HG02840 (cell line): ENCODE results near the gene MROH2A.

Experiments used
- ATAC-seq: cut with Tn5 transposase; IDR thresholded peaks from one replicate; pipeline ENCODE4 v1.9.1; 2021; ENCODE audit warnings: mild to moderate bottlenecking, moderate library complexity, moderate number of reproducible peaks; ENCODE audit not compliant: unreplicated experiment, low FRiP score

MROH2A gene

DNA sequence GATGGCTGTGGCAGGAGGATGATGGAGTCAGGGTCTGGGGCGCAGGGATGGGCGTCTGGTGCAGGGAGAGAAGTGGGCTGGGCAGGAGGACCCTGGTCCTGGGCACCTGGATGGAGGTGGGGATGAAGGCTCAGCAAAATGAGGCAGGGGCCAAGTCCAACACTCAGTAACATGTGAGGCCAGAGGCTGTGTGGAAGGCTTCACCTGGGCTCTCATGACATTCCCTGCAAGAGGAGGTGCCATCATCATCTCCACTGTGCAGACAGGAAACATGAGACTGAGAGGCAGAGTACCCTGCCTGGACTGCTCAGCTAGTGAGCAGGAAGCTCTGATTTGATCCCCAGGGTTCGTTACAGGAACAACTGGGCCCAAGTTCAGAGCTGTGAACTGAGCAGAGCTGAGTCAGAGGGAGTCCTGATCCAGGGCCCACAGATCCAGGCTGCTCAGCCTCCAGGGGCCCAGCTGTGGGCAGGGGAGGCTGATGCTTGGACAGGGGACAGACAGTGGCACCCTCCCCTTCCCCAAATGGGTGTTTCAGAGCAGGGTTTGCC lies 39.3 kb downstream of the MROH2A start:
- ATAC-seq: no peak

GRCh38 chr2:233817995-233818638 lies 40.0 kb downstream of the MROH2A start:
- no peak for ATAC-seq

- no peak for ATAC-seq
These were observed 40.8 kb downstream of the MROH2A start for GRCh38 chr2:233818639-233819621.

DNA sequence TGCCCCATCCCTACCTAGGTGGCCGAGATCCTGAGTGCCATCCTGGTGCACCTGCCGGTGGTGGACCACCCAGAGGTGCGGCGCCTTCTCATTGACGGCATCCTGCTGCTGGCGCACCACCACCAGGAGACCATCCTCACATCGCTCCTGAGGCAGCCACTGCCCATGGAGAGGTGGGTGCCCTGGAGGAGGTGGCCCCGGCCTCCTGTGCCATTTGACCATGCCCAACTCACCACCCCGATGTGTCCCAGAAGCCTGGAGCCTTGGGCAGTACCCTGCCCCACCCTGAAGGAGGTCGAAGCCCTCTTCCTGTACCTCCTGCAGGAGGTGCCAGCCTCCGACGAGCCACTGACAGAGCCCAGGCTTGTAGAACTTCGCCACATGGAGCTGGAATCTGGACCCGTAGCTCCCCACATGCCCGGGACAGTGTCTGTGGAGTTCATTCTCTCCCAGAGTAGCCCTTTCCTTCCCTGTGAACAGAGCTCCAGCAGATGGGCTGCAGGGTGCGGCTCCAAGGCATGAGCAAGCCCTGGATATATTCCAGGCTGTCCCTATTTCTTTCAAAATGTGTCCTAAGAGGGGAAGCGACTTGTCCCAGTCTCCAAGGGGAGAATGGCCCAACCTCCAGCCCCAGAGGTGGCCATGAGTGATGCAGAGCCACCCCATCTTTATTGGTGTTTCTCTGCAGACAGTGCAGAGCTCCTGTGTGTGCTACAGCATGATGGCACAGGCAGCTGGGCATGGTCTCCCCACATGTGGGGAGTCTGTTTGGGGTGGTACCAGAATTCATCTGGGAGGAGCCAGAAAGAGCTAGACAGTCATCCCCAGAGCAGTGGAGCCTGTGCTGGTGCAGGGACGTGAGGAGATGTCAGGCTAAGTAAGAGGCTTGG lies 42.0 kb downstream of the MROH2A start:
- ATAC-seq: no peak

DNA sequence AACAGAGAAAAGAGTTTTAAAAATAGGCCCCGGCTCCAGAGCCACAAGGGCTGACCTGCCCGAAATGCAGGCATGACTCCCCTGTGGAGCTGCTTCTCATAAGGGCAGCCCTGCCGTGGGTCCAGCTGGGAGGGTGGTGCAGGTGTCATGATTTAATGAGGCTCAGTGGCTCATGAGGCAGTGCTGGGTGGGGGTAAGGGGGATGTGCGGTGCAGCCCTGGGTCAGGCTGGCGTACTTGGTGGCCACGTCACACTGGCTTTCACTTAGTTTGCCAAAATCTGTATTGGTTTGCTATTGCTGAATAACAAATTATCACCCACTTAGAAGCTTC lies 42.6 kb downstream of the MROH2A start:
- no peak for ATAC-seq

- no peak for ATAC-seq
These were observed 43.1 kb downstream of the MROH2A start for GRCh38 chr2:233821196-233821595.

GRCh38 chr2:233821709-233822100 lies 43.6 kb downstream of the MROH2A start:
- ATAC-seq: no peak

DNA sequence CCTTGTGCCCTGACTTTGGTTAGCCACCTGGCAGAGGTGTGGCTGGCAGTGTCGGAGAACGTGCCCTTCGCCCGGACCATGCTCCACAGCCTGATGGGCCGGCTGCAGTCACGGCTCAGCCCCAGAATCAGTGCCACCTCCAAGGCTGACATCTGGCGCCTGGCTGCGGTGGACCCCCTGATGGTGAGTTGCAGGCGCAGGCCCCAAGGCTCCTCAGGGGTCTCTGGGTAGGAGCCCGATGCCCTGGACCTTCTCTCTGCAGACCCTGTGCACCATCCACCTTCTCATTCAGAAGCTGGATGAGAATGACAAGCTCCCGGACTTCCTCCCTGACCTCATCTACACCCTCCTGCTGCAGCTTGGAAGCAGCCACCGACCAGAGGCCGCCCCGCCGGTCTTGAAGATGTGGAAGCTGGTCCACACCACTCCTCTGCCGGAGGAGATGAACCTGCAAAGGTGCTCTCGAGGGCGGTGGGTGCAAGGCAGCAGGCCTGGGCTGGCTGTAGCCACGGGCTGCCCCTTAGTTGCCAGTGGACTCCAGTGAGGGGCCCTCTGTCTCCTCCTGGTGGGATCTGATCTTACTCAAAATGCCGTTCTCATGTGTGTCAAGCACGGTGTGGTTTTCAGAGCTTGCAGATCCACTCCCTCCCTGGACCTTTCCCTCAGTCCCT lies 44.1 kb downstream of the MROH2A start:
- ATAC-seq: no peak

DNA sequence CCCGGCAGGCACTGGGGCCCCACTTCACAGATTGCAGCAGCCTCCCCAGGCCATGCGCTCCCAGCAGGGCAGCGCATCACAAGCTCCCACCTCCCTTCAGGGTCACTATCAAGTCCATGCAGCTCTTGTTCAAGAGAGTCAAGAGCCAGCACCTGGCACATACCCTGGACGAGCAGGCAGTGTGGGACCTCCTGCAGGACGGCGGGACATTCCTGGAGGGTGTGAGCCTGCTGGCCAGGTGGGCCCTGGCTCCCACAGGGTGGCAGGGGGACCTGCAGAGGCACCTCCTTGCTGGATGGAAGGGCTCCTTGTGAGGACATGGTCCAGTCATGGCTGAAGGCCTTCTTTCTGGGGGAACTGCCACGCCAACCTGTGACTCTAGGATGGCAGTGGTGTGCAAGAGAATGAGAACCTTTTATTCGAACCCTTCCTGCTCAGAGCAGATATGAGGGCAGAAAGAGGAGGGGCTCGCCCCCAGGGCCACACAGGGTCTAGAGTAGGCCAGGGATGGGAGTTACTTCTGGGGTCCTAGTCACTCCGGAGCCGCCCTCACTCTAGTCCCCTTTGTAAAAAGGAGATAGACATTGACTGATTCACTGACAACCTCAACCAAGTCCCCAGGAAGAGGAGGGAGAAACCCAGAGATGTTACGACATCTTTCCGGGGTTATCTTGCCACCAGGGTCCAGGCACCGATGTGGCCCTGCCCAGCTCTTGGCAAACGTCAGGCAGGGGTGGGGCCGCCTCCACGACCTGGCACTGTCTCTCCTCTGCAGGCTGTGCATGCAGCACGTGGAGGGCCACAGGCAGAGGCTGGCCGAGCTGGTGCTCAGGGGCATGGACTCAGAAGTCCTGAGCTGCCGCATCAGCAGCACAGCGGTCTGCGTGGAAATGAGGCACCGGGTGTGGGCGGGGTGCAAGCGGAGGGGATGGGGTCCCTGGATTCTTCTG lies 44.9 kb downstream of the MROH2A start:
- no peak for ATAC-seq

- ATAC-seq: no peak
These were observed 45.6 kb downstream of the MROH2A start for GRCh38 chr2:233823731-233824121.

DNA sequence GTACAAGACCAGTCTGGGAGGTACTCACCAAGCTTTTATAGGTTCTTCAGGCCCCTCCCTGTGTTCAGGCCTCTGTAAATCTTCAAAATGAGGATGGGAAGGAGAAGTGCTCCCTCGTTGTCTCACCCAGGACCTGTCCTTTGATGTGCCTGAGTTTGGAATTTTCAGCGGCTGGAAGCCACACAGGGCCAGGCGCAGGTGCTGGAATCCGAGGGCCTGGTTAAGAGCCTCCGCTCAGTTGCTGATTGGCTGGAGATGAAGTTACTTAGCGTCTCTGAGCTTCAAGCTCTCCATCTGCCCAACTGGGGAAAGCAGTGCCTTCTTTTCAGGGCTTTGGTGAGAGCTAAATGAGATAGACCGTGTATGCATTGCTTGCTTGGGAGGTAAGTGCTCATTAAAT lies 46.2 kb downstream of the MROH2A start:
- no peak for ATAC-seq

DNA sequence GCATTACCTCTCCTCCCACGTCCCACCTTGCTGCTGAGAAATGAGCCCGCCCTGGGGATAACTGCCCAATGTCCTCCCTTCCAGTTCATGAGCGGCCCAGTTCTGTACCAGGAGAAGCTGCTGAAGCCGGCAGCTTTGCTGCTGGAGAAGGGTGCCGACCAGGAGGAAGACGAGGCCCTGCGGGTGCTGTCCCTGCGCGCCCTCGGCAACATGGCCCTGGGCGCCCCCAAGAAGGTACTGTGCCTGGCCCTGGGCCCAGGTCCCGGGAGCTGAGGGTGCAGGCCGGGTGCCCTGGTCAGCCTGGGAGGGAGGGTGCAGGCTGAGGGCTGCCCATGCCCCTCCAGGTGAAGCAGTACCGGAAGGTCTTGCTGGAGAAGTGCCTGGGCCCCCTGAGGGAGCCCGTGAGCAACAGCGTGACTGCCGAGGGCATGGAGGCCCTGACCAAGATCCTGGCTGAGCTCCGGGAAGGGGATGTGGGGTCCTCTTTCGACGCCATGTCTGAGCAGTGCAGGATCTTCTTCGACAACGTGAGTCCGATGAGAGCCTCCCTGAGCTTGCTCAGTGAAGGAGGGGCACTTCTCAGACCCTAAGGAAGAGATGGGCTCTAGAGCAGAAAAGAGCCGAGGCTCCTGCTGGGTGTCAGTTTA lies 50.5 kb downstream of the MROH2A start:
- ATAC-seq: no peak

DNA sequence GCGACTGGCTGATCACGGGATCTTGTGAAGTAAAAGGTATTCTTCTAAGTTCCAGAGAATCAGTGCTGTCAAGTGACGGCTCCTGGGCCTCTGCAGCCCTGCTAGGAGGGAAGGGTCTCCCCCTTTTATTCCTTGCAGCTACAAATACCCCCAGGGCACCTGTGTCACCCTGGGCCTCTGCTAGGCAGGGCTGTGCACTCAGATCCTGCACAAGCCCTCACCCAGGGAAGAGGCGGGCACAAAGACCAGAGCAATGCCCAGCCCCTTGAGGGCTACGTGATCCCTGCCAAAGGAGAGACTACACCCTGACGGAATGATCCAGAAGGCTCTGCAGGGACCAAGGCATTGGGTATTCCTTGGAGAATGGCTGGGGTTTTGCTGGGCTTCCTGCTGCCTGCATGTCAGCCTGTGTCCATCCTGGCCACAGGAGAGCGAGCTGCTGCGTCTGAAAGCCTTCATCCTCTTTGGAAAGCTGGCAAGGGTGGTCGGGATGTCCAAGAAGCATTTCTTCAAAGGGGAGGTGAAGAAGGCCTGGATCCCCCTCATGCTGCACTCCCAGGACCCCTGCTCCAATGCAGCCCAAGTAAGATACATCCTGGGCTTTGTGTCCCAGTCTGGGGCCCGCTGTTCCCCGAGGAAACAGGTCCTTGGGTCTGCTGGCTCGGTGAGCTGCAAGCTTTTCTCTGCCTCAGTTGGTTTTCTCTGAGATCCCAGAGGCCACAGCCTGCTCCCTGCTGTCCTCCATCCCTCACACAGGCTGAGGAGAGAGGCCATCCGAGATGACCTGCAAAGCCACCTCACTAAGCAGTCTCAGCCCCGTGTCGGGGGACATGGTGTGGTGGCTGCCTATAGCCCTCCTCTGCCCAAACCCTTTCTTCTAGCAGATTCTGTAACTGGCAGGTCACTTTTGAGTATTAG lies 51.3 kb downstream of the MROH2A start:
- ATAC-seq: no peak

DNA sequence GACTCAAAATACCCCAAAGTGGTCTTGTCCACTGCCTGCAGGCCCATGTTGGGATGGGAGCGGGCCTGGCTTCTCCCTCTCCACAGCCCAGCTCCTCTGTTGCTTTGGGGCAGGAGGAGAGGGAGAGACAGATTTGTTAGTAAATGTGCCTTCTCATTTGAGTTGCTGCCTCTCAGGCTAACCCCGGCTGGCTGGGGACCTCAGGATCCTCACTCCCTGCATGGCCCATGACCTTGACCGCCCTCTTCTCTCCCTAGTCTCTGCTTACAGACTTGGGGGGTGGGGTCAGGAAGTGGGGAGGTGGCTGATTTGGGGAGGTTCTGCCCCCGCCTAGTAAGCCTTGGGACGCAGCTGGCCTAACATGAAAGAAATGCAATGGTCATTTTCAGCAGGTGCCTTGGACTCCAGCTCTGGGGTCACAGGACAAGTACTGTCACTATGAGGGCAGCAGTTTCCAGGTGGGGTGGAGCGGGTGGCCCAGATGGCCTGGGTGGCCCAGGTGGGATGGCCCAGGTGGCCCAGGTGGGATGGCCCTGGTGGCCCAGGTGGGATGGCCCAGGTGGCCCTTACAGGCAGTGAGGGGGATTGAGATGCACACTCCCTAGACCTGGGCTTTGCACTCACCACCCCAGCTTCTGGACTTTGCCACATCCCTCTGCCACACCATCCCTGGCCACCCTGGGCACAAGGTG lies 52.1 kb downstream of the MROH2A start:
- no peak for ATAC-seq

GRCh38 chr2:233831011-233831721 lies 53.0 kb downstream of the MROH2A start:
- ATAC-seq: no peak

- no peak for ATAC-seq
These were observed 53.7 kb downstream of the MROH2A start for GRCh38 chr2:233831861-233832260.
